Measurements from ENCODE around the gene BBOX1.

The BBOX1 gene

DNA sequence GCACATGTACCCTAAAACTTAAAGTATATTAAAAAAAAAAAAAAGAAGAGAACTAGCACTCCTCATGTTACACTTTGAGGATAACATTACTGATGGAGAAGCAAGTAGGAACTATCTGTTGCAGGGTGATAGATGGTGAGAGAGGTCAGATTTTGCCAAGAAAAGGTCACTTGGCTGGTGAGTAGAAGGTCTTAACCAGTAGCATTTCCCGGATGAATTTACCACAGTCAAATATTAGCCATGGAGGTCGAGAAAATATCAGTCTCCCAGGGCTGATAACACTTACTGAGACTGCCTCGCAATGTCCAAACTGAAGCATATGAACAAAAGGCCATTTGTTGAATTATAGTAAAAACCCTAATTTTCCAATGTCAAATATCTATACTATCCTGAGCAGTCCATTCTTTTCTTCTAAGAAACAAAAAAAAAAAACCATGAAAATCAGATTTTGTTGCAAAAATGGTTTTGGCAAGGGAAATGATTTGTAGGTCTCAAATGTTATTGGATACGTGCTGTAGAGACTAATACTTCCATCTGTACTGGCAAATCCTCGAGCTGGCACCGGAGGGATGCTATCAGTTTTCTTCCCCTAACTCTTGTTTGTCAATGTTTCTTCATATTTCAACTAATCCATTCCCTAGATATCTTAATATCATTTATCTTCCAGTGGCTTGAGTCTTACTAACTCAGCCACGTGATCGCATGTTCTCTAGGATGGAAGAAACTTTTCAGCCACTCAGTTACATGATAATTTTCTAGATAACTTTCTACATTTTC, 14.5 kb upstream of the BBOX1 start:
- DNase-seq = no peak

DNA sequence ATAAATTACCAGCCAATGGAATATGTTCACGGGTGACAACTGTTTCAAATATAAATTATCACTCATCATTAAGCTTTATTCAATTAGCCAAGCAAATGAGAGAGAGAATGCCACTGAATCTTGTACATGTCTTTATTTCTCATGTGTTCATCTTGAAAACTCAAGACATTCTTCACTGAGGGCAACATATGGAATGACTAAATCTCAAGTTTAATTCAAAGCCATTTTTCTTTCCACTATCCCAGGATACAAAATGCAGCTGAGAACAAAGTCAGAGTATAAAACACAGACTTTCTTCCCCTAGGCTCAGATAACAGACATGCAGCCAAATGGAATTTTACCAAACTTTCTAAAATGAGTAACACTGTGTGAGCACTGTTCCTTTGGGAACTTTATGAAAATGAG, 12.1 kb upstream of the BBOX1 start:
- DNase-seq = no peak

DNA sequence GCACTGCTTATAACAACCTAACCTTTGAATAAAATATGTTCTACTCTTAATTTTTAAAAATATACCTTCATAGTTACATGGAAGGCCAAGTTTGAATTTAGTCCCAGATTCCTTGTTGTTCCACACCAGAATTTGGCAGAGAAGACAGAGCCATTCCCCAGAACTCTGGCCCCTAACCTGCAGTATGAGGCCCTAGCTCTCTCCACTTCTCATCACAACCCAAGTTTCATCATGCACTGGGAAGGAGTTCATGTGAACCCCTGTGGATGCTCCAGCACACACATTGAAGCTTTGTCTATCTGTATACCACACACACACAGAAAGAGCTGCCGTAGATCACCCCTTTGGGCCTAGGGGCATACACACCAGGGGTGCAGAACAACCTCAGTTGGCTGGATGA, 10.6 kb upstream of the BBOX1 start:
- no peak for DNase-seq

DNA sequence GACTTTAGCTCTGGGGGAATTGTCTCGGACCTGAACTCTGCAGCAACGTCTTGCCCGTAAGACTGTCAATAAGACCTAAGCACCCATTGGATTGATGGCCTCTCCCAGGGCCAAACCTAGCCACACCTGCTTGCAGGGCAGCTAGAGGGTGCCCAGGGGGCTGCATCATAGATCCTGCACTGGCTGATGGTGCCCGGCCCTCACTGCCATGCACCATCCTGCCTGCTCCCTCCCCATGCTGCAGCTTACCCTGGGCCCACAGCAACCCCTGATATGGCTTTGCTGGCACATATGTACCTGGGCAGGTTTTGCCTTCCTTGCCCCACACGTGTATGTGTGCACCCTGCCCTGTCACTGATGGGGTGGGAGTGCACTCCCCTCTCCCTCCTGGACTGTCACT, 8.9 kb upstream of the BBOX1 start:
- no peak for DNase-seq

DNA sequence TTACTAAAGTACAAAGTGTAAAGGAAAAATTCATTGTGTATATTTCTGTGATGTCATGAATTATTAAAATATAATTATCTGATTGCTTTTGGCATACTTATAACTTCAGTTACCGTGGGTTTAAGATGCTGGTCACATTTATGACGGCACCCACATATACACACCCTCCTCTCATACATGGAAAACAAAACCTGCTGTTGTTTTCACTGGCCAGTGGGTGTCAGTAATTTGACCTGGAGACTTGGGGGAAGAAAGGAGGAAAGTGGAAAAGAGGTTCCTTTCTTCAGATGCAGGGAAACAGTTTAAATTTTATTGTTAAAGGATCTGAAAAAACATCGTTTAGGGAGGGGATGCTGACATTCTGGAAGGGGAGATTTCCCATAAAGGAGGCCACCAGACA, 742 bp upstream of the BBOX1 start:
- no peak for DNase-seq

DNA sequence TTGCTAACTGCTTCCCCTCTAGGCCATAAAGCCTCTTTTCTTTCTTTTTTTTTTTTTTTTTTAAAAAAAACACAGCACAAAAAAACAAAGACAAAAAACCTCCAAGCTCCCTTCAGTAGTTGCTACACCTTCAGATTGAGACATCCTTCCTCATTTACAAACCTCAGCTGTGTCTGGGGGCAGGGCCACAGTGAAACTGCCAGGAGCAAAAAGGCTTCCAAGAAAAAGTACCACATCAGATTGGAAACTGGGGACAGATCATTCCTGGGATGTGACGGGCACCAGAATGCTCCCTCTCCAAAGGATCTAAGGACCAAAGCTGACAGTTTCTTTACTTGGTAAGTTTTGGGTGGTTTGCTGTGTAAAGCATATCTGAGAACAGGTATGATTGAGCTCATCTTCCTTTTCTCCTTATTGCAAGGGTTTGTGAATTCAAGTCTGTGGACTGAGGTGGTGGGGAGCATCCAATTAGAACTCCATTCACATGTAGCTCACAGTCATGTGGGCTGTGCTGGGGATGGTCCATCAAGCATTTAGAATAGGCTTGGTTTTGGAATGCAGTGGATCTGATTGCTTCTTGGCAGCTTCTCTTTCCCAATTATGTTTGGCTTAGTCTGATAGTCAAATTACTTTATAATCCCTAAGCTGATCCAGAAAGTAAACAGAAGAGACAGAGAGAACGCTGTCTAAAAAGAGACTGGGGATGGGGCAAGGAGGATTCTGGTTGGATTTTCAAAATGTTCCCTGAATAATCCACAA, 705 bp downstream of the BBOX1 start:
- no peak for DNase-seq

DNA sequence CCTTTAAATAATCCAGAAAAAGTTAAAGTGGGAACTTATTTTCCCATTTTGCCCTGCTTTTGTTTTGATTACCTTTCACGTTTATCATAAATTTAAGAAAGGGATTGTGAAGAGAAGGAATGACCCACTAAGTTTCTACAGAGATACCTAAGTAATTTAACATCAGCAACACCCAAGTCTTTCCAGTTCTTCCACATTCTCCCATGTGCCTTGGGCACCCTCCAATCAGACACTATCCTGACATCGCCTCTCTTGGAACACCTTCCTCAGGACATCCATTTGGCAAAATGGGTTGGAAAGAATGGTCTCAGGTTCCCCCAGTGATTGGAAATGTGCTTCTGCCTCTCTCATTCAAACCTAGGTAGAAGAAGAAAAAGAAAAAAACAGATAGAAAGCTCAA, 6.3 kb downstream of the BBOX1 start:
- DNase-seq = no peak

DNA sequence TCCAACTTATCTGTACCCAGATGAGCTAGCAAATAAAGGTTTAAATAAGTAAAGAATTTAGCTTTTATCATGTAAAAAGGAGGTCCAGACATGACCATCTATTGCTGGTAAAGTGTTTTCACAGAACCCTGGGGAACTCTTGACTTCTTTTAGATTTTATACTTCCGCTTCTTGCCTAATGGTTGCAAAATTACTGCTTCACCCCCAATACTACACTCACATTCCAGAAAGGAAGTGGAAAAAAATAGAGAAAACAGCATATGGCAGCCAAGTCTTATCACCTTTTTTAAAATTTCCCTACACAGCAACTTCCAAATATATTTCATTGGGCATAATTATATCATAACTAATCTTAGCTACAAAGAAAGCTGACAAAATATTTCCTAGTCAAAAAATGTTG, 12.1 kb downstream of the BBOX1 start:
- no peak for DNase-seq

DNA sequence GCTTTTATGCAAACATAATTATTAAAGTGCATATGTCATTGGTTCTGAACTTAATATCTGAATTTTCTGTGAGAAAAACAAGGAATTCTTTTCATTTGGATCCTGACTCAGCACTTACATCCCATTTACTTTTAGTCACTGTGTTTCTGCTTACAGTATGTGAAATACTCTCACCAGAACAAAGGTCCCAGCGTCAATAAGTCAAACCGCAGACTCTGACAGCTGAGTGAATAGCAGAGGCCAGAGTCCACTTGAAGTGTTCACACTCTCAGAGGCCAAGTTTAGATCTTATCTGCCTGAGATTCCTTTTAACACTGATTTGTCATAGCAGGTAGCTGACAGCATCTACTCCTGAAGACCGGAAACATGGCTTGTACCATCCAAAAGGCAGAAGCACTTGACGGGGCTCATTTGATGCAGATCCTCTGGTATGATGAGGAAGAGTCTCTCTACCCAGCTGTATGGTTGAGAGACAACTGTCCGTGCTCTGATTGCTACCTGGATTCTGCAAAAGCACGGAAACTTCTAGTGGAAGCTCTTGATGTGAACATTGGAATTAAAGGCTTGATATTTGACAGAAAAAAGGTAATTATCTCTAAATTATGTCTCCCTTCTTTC, 14.6 kb downstream of the BBOX1 start:
- DNase-seq = no peak

DNA sequence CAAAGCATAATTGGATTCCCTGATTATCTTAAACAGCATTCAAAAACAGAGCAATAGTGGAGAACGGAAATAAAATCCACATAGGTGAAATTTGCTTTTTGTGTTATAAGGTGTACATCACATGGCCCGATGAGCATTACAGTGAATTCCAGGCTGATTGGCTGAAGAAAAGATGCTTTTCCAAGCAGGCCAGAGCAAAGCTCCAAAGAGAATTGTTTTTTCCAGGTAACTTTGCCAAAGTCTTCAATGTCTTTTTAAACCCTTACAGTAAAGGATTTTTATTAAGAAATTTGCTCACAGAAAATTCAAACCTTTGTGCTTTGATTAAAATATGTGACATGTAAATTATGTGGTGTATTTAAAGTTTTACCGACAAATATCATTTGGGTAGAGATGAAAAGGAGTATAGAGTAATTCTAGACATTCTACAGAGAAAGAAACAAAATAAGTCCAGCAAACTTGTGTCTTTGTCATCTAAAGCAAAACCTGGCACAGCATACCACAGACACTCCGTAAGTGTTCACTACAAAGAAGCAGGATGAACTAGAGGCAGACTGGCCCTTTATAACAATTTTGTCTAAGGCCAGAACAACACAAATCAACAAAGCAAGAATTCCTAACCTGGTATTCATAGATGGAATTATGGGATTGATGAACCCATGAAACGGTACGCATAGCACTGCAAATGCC, 16.6 kb downstream of the BBOX1 start:
- DNase-seq = no peak

DNA sequence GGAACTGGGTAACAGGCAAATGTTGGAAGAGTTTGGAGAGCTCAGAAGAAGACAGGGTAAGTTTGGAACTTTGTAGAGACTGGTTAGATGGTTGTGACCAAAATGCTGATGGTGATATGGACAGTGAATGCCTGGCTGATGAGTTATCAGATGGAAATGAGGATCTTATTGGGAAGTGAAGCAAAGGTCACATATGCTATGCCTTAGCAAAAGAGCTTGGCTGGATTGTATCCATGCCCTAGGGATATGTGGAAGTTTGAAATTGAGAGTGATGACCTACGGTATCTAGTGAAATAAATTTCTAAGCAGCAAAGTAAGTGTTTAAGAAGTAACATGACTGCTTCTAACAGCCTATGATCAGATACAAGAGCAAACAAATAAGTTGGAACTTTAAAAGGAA, 17.8 kb downstream of the BBOX1 start:
- no peak for DNase-seq

DNA sequence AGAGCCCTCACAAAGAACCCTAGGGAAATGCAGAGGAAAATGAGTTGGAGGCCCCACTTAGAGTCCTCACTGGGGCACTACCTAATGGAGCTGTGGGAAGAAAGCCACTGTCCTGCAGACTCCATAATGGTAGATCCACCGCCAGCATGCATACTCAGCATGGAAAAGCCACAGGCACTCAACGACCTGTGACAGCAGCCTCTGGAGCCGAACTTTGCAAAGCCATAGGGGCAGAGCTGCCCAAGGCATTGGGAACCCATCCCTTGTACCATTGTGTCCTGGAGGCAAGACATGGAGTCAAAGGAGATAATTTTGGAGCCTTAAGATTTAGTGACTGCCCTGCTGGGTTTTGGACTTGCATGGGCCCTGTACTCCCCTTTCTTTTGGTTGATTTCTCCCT, 18.8 kb downstream of the BBOX1 start:
- DNase-seq = no peak

DNA sequence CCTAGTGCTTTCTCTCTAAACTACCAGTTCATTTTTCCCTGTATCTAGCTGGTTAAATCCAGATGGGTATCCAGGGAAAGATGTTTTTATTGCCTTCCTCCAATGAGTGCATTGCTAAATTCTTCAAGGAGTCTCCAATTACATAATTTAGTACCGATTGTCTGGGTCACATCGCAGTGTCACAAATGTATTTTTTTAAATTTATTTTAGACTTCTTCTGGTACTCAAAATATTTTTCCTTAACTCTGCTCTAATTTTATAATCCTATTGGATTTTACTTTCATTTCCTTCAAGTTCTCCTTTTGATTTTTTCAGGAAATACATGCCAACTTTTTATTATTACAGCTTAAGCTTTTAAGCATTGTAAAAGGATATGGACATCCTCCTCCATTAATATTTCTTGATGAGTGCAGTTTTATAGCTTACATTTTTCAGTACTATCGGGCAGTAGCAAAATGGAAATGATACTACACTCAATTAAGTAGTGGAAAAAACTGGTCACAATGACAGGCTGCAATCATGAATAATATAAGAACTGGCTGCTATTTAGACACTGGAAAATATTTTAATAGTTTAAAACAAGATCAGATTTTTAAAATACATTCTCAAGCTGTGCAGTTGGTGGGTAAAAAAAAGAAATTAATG, 20.3 kb downstream of the BBOX1 start:
- no peak for DNase-seq

DNA sequence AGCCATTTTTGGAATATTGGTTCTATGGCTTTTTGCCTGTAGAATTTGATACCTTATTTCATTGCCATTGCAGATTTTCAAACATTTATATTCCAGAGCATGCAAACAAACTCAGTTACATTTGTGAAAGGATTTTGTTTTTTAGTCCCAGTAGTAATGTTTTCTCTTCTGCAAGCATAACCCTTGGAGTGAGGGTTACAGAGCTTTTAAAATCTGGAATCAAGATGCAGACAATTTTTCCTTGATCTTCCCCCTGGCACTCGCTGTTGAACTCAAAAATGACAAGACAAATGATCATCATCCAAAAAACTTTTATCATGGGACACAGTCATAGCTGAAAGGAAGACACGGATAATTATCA, 20.8 kb downstream of the BBOX1 start:
- no peak for DNase-seq

DNA sequence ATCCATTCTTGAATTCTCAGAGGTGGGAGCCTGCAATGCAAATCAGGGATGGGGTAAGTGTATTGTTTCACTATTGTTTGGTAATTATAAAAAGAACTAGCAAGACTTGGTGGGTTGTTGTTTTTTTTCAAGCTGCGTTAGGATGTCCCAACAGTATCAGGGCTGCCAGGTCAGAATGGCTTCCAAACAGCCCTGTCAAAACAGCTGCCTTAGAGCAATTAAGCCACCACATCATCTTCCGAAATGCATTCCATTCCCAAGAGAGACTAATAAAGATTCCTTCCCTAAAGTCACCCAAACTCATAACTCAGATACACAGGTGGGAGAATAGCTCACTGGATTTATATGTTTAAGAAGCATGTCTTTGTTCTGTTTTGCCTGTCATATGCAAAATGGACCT, 23.5 kb downstream of the BBOX1 start:
- DNase-seq = no peak

DNA sequence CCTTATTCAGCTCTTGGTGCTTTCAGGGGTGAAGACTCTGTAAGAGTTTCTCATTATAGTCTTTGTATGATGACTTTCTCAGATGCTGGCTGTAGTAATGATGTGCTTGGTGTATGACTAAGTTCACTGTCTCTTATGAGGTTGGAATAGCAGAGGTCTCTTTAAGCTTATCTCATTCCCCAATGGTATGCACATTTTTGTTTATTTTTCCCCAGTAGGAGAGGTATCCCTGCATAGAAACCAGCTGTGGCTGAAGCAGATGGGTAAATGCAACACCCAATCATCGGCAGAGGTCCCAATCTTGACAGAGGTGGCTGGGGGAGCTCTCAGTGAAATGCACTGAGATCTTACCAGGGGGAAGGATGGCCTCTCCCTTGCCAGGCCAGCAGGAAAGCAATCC, 34.6 kb downstream of the BBOX1 start:
- DNase-seq = no peak

DNA sequence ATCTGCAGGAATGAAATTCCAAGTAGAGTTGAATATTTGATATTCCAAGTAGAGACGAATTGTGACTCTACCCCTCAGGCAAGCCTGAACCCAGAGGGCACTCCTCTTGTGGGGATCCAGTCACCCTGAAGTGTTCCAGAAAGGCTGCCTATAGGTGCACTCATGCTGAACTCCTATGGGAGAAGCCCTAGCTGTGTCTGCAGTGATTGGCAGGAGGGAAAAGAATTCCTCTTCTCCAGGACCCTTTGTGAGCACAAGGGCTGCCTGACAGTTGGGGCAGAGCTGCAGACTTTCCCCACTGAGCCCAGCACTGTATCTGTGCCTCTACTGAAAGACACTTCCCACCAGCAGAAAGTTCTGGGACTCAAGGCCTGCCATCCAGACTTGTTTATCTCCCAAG, 35.0 kb downstream of the BBOX1 start:
- DNase-seq = no peak

DNA sequence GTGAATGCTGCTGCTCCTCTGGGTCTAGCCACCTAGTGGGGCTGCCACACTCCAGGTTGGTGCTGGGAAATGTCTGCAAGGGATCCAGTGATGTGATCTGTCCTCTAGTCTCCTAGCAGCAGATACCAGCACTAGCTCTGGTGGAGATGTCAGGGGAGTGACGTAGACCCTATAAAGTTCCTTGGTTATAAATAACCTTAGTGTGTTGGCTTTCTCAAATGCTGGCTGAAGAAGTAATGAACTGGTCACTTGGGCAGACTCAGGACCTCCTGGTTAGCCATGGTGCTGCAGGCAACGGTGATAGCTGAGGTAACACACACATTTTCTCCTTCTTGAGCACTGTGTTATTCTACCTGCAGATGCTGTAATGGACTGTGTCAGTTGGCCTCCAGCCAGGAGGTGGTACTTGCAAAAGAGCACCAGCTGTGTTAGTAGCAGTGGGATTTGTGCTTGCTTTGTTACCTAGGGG, 35.5 kb downstream of the BBOX1 start:
- DNase-seq = no peak

DNA sequence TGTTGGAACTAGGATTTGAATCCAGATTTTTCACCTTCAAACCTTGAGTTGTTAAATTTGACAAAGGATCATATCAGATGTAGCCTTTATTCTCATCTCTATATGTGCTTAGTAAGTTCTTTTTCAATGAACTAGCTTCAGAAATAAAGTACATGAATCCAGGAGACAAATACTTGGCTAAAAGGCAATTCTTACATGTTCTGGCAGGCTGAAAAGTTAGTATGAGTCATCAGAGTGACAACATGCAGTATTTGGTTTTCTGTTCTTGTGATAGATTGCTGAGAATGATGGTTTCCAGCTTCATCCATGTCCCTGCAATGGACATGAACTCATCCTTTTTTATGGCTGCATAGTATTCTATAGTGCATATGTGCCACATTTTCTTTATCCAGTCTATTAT, 40.4 kb downstream of the BBOX1 start:
- DNase-seq = no peak

DNA sequence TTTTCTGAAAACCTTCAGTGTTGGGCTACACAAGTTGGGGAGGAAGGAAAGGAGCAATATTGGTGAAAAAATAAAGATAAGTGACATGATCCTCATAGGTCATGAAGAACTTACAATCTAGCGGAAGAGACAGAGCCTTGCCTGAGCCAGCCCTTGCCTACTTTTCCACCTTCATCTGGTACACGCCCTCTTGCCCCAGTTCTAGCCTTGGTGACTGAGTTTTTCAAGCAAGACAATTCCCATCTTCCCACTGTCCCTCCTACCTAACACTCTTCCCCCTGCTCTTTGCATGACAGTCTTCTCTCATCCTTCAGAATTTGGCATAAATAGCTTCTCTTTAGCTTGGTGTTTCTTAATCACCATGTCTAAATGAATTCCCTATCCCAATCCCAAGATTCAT, 42.6 kb downstream of the BBOX1 start:
- DNase-seq = no peak

DNA sequence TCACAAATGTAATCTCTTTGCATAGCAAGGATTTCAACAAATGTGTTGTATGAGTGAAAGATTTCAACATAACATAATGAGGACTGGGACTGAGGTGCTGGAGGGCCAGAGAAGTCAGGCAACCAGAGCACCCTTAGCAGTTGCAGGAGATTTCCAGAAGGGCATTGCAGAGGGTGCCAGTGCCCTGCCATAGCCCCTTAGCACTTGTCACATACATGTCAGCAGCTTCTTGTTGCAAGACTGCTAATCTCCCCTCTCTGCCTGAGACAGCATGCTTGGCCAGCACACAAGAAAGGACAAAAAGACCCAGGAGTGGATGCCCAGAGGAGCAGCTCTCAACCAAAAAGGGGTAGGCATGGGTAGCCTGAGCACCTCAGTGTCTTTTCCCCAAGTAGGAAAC, 43.2 kb downstream of the BBOX1 start:
- DNase-seq = no peak

DNA sequence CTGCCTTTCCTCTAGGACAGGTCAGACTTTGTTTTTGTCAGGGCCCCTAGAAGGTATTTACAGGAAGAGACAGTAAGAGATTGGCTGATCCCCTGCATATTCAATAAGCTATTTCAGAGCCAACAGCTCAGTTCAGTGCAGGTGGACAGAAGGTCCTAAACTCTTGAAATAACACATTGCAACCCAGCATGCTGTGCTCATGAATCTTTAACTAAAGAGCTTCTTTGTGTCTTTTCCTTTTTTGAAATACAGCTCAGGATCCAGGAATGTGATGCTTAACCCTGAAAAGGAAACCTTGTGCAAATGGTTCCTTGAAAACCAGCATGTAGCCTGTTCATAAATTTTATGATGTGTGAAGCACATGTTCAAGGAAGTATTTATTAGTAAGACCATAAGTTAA, 43.9 kb downstream of the BBOX1 start:
- no peak for DNase-seq

DNA sequence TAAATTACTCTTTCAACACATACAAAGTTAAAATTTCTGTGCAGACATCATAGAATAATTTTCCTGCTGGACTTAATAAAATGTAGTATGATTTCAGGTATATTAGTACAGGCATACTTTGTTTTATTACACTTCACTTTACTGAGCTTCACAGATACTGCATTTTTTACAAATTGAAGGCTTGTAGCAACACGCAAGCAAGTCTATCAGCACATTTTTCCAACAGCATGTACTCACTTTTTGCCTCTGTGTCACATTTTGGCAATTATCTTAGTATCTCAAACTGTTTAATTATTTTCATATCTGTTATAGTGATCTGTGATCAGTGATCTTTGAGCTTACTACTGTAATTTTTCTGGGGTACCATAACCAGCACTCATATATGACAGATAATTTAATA, 44.5 kb downstream of the BBOX1 start:
- DNase-seq = no peak
